Effector memory CD8-positive, alpha-beta T cell (primary cell): ENCODE results near the gene PCGF3.
"Not testable (repeated sequence)": the region's sequence is repeated elsewhere in the genome, so short reads cannot be mapped to it uniquely, and the experiment has no call there.

ENCODE experiments used
- ATAC-seq: fragments of 150-1000 bp; cut with Tn5 transposase; replicated peaks from 2 replicates; pipeline ENCODE4 v1.10.0; 2021; ENCODE audit warnings: mild to moderate bottlenecking, moderate library complexity
- DNase-seq, 3 experiments: peaks; one replicate each; pipeline ENCODE4 v3.0.0; 2021
- H3K27ac Mint-ChIP-seq, 2 donors: one replicate each; pipeline ENCODE4 v1.8.0; 2022; ENCODE audit warnings: mild to moderate bottlenecking in 2 of 2, mixed read lengths in 2 of 2, moderate library complexity in 2 of 2
- H3K27me3 Mint-ChIP-seq, 2 donors: one replicate each; pipeline ENCODE4 v1.8.0; 2022; ENCODE audit warnings: mixed read lengths in 2 of 2
- H3K36me3 Mint-ChIP-seq: one replicate; pipeline ENCODE4 v1.8.0; 2022; ENCODE audit warnings: mild to moderate bottlenecking, moderate library complexity, mixed read lengths; ENCODE audit not compliant: insufficient read depth
- H3K4me1 Mint-ChIP-seq, 2 donors: one replicate each; pipeline ENCODE4 v1.8.0; 2022; ENCODE audit warnings: low read depth in 2 of 2, mixed read lengths in 2 of 2
- H3K4me3 Mint-ChIP-seq, 2 donors: one replicate each; pipeline ENCODE4 v1.8.0; 2022; ENCODE audit warnings: mild to moderate bottlenecking in 2 of 2, mixed read lengths in 2 of 2, moderate library complexity in 2 of 2
- H3K9me3 Mint-ChIP-seq, 2 donors: one replicate each; pipeline ENCODE4 v1.8.0; 2022; ENCODE audit warnings: mixed read lengths in 2 of 2

PCGF3 gene

GRCh38 chr4:663438-664428 lies 41.9 kb upstream of the PCGF3 start:
- Mint-ChIP-seq H3K4me1 (peaks cover 0 to 19% of the 10 kb centered on the region in 2 donors), H3K4me3 (peak overlapping the region; percentile 82 to 83), H3K27ac (peak overlapping the region; percentile 52 to 93), H3K9me3 (no peaks in the 10 kb centered on the region), H3K27me3 (no peaks in the 10 kb centered on the region), H3K36me3 (peaks cover 22% of the 10 kb centered on the region)
- ATAC-seq (peak; percentile 93), DNase-seq (peak; percentile 66 to 74 (median 72))

DNA sequence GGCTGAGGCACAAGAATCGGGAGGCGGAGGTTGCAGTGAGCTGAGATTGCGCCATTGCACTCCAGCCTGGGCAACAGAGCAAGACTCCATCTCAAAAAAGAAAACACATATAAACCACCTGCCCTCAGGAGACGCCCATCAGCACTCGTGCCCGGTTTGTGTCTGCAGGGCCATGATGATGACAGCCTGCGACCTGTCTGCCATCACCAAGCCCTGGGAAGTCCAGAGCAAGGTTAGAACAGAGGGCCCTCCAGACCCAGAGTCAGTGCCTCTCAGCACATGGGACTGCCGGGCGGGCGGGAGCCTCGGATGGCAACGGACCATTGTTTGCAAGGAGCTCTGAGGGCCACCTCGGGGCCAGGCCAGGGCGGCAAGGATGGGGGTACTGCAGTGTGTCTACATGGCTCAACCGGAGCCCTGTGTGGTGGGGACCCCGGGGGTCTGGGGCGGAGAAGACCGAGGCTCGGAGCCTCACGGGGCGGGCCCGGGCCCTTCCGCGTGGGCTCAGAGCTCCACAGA lies 40.9 kb upstream of the PCGF3 start:
- Mint-ChIP-seq H3K9me3 (no peaks in the 10 kb centered on the region), H3K27ac (peak overlapping the region; percentile 52 to 93), H3K4me3 (peak overlapping the region; percentile 82 to 83), H3K27me3 (no peaks in the 10 kb centered on the region), H3K36me3 (peaks cover 22% of the 10 kb centered on the region), H3K4me1 (peaks cover 0 to 14% of the 10 kb centered on the region in 2 donors)
- DNase-seq (no peak), ATAC-seq (no peak)

DNA sequence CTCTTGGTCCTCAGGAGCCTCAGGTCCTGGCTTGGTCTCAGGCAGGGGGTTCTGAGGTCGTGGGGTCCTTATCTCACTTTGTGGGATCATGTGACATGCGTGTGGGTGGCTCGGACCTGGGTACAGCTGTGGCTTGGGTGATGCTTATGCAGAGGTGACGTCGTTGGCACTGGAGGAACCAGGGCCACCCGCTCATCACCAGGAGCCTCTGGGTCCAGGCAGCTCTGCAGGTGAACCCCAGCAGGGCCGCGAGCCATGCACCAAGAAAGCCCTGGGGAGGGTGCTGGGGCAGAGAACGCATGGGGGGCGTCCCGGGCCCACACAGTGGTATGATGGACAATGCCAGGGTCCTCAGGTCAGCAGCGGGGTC lies 40.3 kb upstream of the PCGF3 start:
- H3K27me3 Mint-ChIP-seq: no peaks in the 10 kb centered on the region
- H3K4me1 Mint-ChIP-seq: peaks cover 0 to 11% of the 10 kb centered on the region in 2 donors
- ATAC-seq (no peak), DNase-seq (no peak)
- H3K27ac Mint-ChIP-seq: peak overlapping the region in 1 of 2 donors; percentile 93
- peaks cover 18% of the 10 kb centered on the region for H3K36me3 Mint-ChIP-seq
- peak overlapping the region; percentile 17 to 83 for H3K4me3 Mint-ChIP-seq
- H3K9me3 Mint-ChIP-seq: no peaks in the 10 kb centered on the region

- Mint-ChIP-seq H3K4me3 (peak overlapping the region in 1 of 2 donors; percentile 83), H3K27me3 (no peaks in the 10 kb centered on the region), H3K9me3 (no peaks in the 10 kb centered on the region), H3K27ac (no peak overlapping the region), H3K36me3 (peaks cover 17% of the 10 kb centered on the region), H3K4me1 (peaks cover 0 to 11% of the 10 kb centered on the region in 2 donors)
- ATAC-seq (no peak), DNase-seq (no peak)
Observed at GRCh38 chr4:665751-666435, 39.7 kb upstream of the PCGF3 start.

DNA sequence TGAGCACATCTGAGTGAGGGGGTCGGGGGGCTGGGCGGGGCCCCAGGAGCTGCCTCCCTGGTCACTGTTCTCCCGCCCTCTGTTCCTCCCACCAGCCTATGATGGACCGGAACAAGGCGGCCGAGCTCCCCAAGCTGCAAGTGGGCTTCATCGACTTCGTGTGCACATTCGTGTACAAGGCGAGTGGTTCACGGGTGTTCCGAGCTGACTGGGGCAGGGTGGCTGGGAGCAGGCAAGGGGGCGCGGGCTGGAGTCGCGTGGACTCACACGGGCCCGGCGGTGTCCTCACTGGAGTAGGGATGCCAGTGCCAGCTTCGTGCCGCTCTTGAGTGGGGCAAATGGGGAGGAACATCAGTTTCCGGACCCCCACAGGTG lies 39.2 kb upstream of the PCGF3 start:
- Mint-ChIP-seq H3K4me1 (peaks cover 0 to 11% of the 10 kb centered on the region in 2 donors), H3K27ac (no peak overlapping the region), H3K36me3 (peaks cover 23% of the 10 kb centered on the region), H3K9me3 (no peaks in the 10 kb centered on the region), H3K4me3 (no peak overlapping the region), H3K27me3 (no peaks in the 10 kb centered on the region)
- no peak for ATAC-seq
- DNase-seq: no peak

GRCh38 chr4:666822-667544 lies 38.6 kb upstream of the PCGF3 start:
- ATAC-seq (no peak), DNase-seq (no peak)
- Mint-ChIP-seq H3K4me1 (peaks cover 0 to 11% of the 10 kb centered on the region in 2 donors), H3K36me3 (peaks cover 28% of the 10 kb centered on the region), H3K27ac (no peak overlapping the region), H3K9me3 (no peaks in the 10 kb centered on the region), H3K27me3 (no peaks in the 10 kb centered on the region), H3K4me3 (no peak overlapping the region)

- Mint-ChIP-seq H3K27me3 (no peaks in the 10 kb centered on the region), H3K36me3 (peaks cover 34% of the 10 kb centered on the region), H3K4me3 (no peak overlapping the region), H3K27ac (no peak overlapping the region), H3K9me3 (no peaks in the 10 kb centered on the region), H3K4me1 (peaks cover 0 to 11% of the 10 kb centered on the region in 2 donors)
- DNase-seq: no peak
- no peak for ATAC-seq
Observed at GRCh38 chr4:667545-667925, 38.1 kb upstream of the PCGF3 start.

- not testable (repeated sequence) for H3K9me3 Mint-ChIP-seq, ATAC-seq, H3K4me3 Mint-ChIP-seq, H3K27ac Mint-ChIP-seq, H3K4me1 Mint-ChIP-seq, H3K27me3 Mint-ChIP-seq, DNase-seq
- H3K36me3 Mint-ChIP-seq: peaks cover 35% of the 10 kb centered on the region
Observed at GRCh38 chr4:668219-668618, 37.4 kb upstream of the PCGF3 start.

DNA sequence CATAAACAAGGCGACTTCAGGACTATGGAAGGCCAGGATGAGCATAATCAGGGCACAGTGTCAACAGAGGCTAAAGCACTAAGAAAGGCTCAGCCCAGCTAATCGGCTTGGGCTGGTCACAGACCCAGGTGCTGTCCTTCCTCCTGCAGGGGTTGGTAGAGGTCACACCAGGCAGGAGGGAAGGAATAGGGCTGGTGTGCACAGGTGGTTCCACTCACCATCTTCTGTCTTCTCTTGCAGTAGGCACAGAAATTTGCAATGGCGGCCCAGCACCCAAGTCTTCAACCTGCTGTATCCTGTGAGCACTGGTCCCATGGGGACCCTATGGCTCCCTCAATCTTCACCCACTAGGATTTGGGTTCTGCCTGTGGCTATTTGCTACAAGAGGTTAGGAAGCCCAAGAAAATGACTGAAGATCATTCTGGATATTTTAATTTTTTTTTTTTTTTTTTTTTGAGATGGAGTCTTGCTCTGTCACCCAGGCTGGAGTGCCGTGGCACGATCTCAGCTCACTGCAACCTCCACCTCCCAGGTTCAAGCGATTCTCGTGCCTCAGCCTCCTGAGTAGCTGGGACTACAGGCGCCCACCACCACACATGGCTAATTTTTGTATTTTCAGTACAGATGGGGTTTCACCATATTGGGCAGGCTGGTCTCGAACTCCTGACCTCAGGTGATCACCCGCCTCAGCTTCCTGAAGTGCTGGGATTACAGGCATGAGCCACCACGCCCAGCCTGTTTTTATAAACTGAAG lies 35.6 kb upstream of the PCGF3 start:
- ATAC-seq, H3K27ac Mint-ChIP-seq, H3K27me3 Mint-ChIP-seq, H3K4me3 Mint-ChIP-seq, H3K9me3 Mint-ChIP-seq, H3K4me1 Mint-ChIP-seq, DNase-seq: not testable (repeated sequence)
- H3K36me3 Mint-ChIP-seq: peaks cover 44% of the 10 kb centered on the region

DNA sequence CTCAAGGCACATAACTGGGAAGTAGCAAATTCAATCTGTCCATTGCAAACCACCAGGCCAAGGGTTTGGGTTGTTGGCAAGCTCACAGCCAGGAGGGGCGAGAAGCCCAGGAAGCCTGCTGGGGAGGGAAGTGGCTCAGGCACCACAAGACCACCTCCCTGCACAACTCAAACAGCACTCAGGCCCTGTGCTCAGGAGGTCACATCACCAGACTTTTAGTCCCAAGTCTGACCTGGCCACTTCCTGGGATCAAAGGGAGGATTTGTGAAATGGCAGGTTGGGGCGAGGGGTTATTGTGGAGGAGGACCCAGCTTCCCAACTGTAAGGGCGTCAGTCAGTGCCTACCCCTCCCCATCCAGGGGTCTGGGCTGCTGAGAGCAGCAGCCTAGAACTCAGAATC lies 33.9 kb upstream of the PCGF3 start:
- Mint-ChIP-seq H3K36me3 (peaks cover 53% of the 10 kb centered on the region), H3K27me3 (no peaks in the 10 kb centered on the region), H3K4me3 (peak overlapping the region in 1 of 2 donors; percentile 21), H3K4me1 (peaks cover 10% of the 10 kb centered on the region in 2 donors), H3K9me3 (no peaks in the 10 kb centered on the region), H3K27ac (no peak overlapping the region)
- ATAC-seq: no peak
- DNase-seq: no peak

- peaks cover 53% of the 10 kb centered on the region for H3K36me3 Mint-ChIP-seq
- ATAC-seq: no peak
- H3K4me1 Mint-ChIP-seq: peaks cover 10% of the 10 kb centered on the region in 2 donors
- H3K4me3 Mint-ChIP-seq: peak overlapping the region; percentile 82 to 85
- peak overlapping the region; percentile 91 for H3K27ac Mint-ChIP-seq
- H3K9me3 Mint-ChIP-seq: no peaks in the 10 kb centered on the region
- no peak for DNase-seq
- no peaks in the 10 kb centered on the region for H3K27me3 Mint-ChIP-seq
Observed at GRCh38 chr4:673349-674091, 32.1 kb upstream of the PCGF3 start.
